Sciatic nerve (tissue), 2 donors: ENCODE data around the gene NES. TPM values are rescaled to one million over a fixed set of nuclear protein-coding genes. Genes with fewer than 3 reads are reported as not detected.

Experiments used
- ATAC-seq: fragments of 200-7000 bp; cut with Tn5 transposase; one replicate; pipeline ENCODE4 v1.9.1; 2020; ENCODE audit warnings: mild to moderate bottlenecking, moderate library complexity
- DNase-seq: peaks from one replicate; pipeline ENCODE4 v3.0.0-alpha.2; 2020; ENCODE audit warnings: low spot score
- intact Hi-C: fragments of 100-400 bp; cut with DNase I; formaldehyde crosslinking; loops from one replicate; pipeline ENCODE4 v1.14.2; 2022
- total RNA-seq: library from RNA; stranded (reverse); fragmentation: NEBNext Ultra II Directional; extraction: Animal tissue kit (Norgen Biotek cat#: 25700); gene quantifications from one replicate; pipeline ENCODE4 v1.2.1, GENCODE V29; 2021
- donor health status: DM: no; HTN: no; CAD: no.
- donor health status: DM: no; HTN: no; CAD: no.

The NES gene
- total RNA-seq, 1 donor from 2014 or later = 126 TPM

GRCh38 chr1:156668801-156669637, 8.2 kb downstream of the NES start:
- DNase-seq = no peak
- intact Hi-C loops = no loop called here
- ATAC-seq = no peak

- DNase-seq = no peak
- peak; percentile 15 for ATAC-seq
- intact Hi-C loops = no loop called here
These were observed 9.1 kb downstream of the NES start for GRCh38 chr1:156667968-156668709.

- DNase-seq (no peak), ATAC-seq (peak; percentile 55)
- intact Hi-C loops = no loop called here
These were observed 9.6 kb downstream of the NES start for GRCh38 chr1:156667610-156667967.

- ATAC-seq = no peak
- intact Hi-C loops = no loop called here
- DNase-seq = no peak
These were observed 10.2 kb downstream of the NES start for GRCh38 chr1:156666862-156667609.

- ATAC-seq (no peak), DNase-seq (no peak)
- intact Hi-C loops = no loop called here
These were observed 11.7 kb downstream of the NES start for GRCh38 chr1:156665539-156665938.

GRCh38 chr1:156664767-156665411, 12.3 kb downstream of the NES start:
- DNase-seq = no peak
- intact Hi-C loops = no loop called here
- ATAC-seq = no peak

GRCh38 chr1:156664046-156664766, 13.0 kb downstream of the NES start:
- no peak for DNase-seq
- intact Hi-C loops = no loop called here

GRCh38 chr1:156663178-156663577, 14.0 kb downstream of the NES start:
- intact Hi-C loops = no loop called here
- ATAC-seq (no peak), DNase-seq (no peak)

More at GRCh38 chr1:156664046-156664766, 13.0 kb downstream of the NES start:
- no peak for ATAC-seq

GRCh38 chr1:156662800-156663055, 14.5 kb downstream of the NES start:
- no peak for ATAC-seq
- intact Hi-C loops = no loop called here
- DNase-seq = no peak

GRCh38 chr1:156662005-156662799, 15.0 kb downstream of the NES start:
- intact Hi-C loops = no loop called here
- ATAC-seq (peak; percentile 18), DNase-seq (no peak)

GRCh38 chr1:156660752-156661112, 16.5 kb downstream of the NES start:
- intact Hi-C loops = no loop called here
- ATAC-seq = no peak
- no peak for DNase-seq

- intact Hi-C loops = loop anchor here (2.0 kb wide), 1 partner anchor 19 kb away; no protein-coding TSS in a partner anchor
- DNase-seq (peak; percentile 98), ATAC-seq (peak; percentile 92)
These were observed 17.0 kb downstream of the NES start for GRCh38 chr1:156659988-156660751.

- intact Hi-C loops = loop anchor here (2.0 kb wide), 1 partner anchor 19 kb away; no protein-coding TSS in a partner anchor
- no peak for ATAC-seq
- no peak for DNase-seq
These were observed 17.6 kb downstream of the NES start for GRCh38 chr1:156659661-156659987.

- DNase-seq = no peak
- ATAC-seq = no peak
- intact Hi-C loops = loop anchor here (2.0 kb wide), 1 partner anchor 20 kb away; no protein-coding TSS in a partner anchor
These were observed 18.1 kb downstream of the NES start for GRCh38 chr1:156658945-156659574.

- intact Hi-C loops = loop anchor here (2.0 kb wide), 1 partner anchor 20 kb away; no protein-coding TSS in a partner anchor
- DNase-seq = no peak
- no peak for ATAC-seq
These were observed 18.7 kb downstream of the NES start for GRCh38 chr1:156658496-156658895.

GRCh38 chr1:156657741-156658319, 19.4 kb downstream of the NES start:
- ATAC-seq (no peak), DNase-seq (no peak)
- intact Hi-C loops = loop anchor here (2.0 kb wide), 1 partner anchor 21 kb away; no protein-coding TSS in a partner anchor
